Panc1 (cell line): ENCODE results near the gene DGCR2. TPM values are rescaled to one million over a fixed set of nuclear protein-coding genes. Genes with fewer than 3 reads are reported as not detected.

Experiments used
- ATAC-seq: fragments of 200-7000 bp; cut with Tn5 transposase; 2 replicates; pipeline ENCODE4 v1.9.1; 2020; ENCODE audit warnings: mild to moderate bottlenecking, moderate library complexity
- BruUV-seq: library from RNA; stranded (reverse); fragments of 400-500 nt; replicated peaks from 2 replicates; lab custom pipeline; 2021; lab: Mats Ljungman, UMichigan
- CTCF ChIA-PET: fragments of 300-600 bp; sonication (Branson Sonifier 250); formaldehyde crosslinking; loops from one replicate; lab custom pipeline; 2022; ENCODE audit warnings: antibody characterized with exemption; lab: Charles Lee
- POLR2A ChIA-PET: fragments of 300-600 bp; sonication (Branson Sonifier 250); formaldehyde crosslinking; loops from one replicate; lab custom pipeline; 2022; ENCODE audit warnings: antibody characterized with exemption; lab: Charles Lee
- DNase-seq: peaks from one replicate; pipeline ENCODE4 v3.0.0-alpha.2; 2010; ENCODE audit warnings: low read depth, low spot score
- H3K27ac ChIP-seq: 2 replicates; pipeline ENCODE4 v1.5.1; 2011; ENCODE audit warnings: mild to moderate bottlenecking, low read length, inconsistent platforms
- H3K27me3 ChIP-seq: fragments of 200-500 bp; sonication (Bioruptor generic); 2 replicates; pipeline ENCODE4 v1.6.0; 2014; ENCODE audit warnings: low read length, inconsistent platforms; ENCODE audit not compliant: control insufficient read depth, insufficient read depth
- H3K36me3 ChIP-seq: fragments of 200-500 bp; sonication (Bioruptor generic); 2 replicates; pipeline ENCODE4 v1.5.1; 2014; ENCODE audit warnings: inconsistent platforms, mild to moderate bottlenecking, low read length, moderate library complexity; ENCODE audit not compliant: control insufficient read depth, insufficient read depth
- H3K4me1 ChIP-seq: 2 replicates; pipeline ENCODE4 v1.5.1; 2011; ENCODE audit warnings: inconsistent platforms, mild to moderate bottlenecking, low read length, moderate library complexity; ENCODE audit not compliant: control insufficient read depth, insufficient read depth
- H3K4me3 ChIP-seq, 2 experiments: 2 replicates each; pipeline ENCODE4 v1.5.1; 2011 to 2012; ENCODE audit warnings: low read depth in 2 of 2, low read length in 2 of 2, mild to moderate bottlenecking in 2 of 2, inconsistent platforms in 1 of 2, moderate library complexity in 1 of 2
- H3K9me3 ChIP-seq: fragments of 200-500 bp; sonication (Bioruptor generic); 2 replicates; pipeline ENCODE4 v1.5.1; 2014; ENCODE audit warnings: low read depth, mild to moderate bottlenecking, inconsistent platforms, low read length, moderate library complexity; ENCODE audit not compliant: control insufficient read depth, insufficient read depth
- CTCF ChIP-seq: fragments of 450-650 bp; IDR thresholded peaks from 2 replicates; pipeline ENCODE4 v1.5.1; 2017; ENCODE audit warnings: mild to moderate bottlenecking
- POLR2AphosphoS5 ChIP-seq: IDR thresholded peaks from 2 replicates; pipeline ENCODE4 v1.6.1; 2012; ENCODE audit warnings: mild to moderate bottlenecking, low read depth, low read length, moderate library complexity
- SIN3A ChIP-seq: IDR thresholded peaks from 2 replicates; pipeline ENCODE4 v1.6.1; 2012; ENCODE audit warnings: low read depth, mild to moderate bottlenecking, low read length, moderate library complexity, borderline replicate concordance; ENCODE audit not compliant: insufficient read depth
- TCF7L2 ChIP-seq: IDR thresholded peaks from 2 replicates; pipeline ENCODE4 v1.6.1; 2011; ENCODE audit warnings: mild to moderate bottlenecking, low read depth, low read length, inconsistent platforms
- in situ Hi-C: cut with HindIII; loops from 2 replicates; pipeline ENCODE4 v1.10.0; 2016; ENCODE audit warnings: low sequenced_read_pairs, low pct_unique_long_range_greater_than_20kb
- intact Hi-C: fragments of 100-400 bp; cut with micrococcal nuclease; formaldehyde crosslinking; loops from one replicate; pipeline ENCODE4 v1.10.0; 2022; ENCODE audit not compliant: unreplicated experiment
- total RNA-seq: library from RNA; stranded (reverse); gene quantifications from one replicate; pipeline ENCODE4 v1.2.1, GENCODE V29; 2021; ENCODE audit not compliant: unreplicated experiment
- TF ChIP-seq, protein P1 (sequence below), 2 experiments: IDR thresholded peaks; 2 replicates each; pipeline ENCODE4 v1.6.1; 2011 to 2012; ENCODE audit warnings: low read depth in 2 of 2, control low read depth in 1 of 2, low read length in 1 of 2, mild to moderate bottlenecking in 1 of 2, moderate library complexity in 1 of 2; ENCODE audit not compliant: insufficient read depth in 1 of 2

Gene DGCR2
- total RNA-seq, 1 experiment from 2014 or later: 35.1 TPM

DNA sequence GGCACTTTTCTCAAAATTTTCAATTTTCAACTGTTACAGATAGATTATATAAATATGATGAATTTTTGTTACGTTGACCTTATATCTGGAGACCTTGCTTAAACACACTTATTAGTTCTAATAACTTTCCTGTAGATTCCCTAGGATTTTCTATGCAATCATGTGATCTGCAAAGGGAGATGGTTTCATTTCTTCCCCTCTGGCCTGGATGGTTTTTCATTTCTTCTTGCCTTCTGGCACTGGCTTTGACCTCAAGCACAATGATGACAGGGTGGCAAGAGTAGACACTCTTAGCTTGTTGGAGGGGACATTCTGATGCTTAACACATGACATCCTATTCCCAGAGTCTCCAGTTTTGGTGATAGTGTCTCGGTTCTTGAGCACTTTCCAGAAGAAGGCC is 75.9 kb downstream of the DGCR2 start:
- intact Hi-C loops (no loop called here), in situ Hi-C loops (no loop called here)
- no peak overlapping the region for H3K4me3 ChIP-seq
- ChIA-PET POLR2A (no interaction called here), CTCF (no interaction called here)
- H3K9me3 ChIP-seq: no peaks in the 10 kb centered on the region
- TF ChIP-seq, protein P1, sequence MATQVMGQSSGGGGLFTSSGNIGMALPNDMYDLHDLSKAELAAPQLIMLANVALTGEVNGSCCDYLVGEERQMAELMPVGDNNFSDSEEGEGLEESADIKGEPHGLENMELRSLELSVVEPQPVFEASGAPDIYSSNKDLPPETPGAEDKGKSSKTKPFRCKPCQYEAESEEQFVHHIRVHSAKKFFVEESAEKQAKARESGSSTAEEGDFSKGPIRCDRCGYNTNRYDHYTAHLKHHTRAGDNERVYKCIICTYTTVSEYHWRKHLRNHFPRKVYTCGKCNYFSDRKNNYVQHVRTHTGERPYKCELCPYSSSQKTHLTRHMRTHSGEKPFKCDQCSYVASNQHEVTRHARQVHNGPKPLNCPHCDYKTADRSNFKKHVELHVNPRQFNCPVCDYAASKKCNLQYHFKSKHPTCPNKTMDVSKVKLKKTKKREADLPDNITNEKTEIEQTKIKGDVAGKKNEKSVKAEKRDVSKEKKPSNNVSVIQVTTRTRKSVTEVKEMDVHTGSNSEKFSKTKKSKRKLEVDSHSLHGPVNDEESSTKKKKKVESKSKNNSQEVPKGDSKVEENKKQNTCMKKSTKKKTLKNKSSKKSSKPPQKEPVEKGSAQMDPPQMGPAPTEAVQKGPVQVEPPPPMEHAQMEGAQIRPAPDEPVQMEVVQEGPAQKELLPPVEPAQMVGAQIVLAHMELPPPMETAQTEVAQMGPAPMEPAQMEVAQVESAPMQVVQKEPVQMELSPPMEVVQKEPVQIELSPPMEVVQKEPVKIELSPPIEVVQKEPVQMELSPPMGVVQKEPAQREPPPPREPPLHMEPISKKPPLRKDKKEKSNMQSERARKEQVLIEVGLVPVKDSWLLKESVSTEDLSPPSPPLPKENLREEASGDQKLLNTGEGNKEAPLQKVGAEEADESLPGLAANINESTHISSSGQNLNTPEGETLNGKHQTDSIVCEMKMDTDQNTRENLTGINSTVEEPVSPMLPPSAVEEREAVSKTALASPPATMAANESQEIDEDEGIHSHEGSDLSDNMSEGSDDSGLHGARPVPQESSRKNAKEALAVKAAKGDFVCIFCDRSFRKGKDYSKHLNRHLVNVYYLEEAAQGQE (IDR thresholded peaks at IDR 0.05; ENCODE audit: insufficient read depth in 1 of 2, low read depth in 2 of 2, low read length in 1 of 2): no peak
- TF ChIP-seq TCF7L2: no peak
- no peak for TF ChIP-seq CTCF
- no peak for TF ChIP-seq POLR2AphosphoS5
- no peak for TF ChIP-seq SIN3A
- H3K36me3 ChIP-seq: no peaks in the 10 kb centered on the region
- no peak overlapping the region for H3K27ac ChIP-seq
- H3K4me1 ChIP-seq: no peaks in the 10 kb centered on the region
- BruUV-seq: no TSS peak
- ATAC-seq (no peak), DNase-seq (no peak)
- no peaks in the 10 kb centered on the region for H3K27me3 ChIP-seq

GRCh38 chr22:19045094-19045493 is 77.1 kb downstream of the DGCR2 start:
- no peak overlapping the region for H3K27ac ChIP-seq
- intact Hi-C loops (no loop called here), in situ Hi-C loops (no loop called here)
- ATAC-seq (no peak), DNase-seq (no peak)
- TF ChIP-seq, protein P1 (IDR thresholded peaks at IDR 0.05; ENCODE audit: insufficient read depth in 1 of 2, low read depth in 2 of 2, low read length in 1 of 2): no peak
- no peak for TF ChIP-seq CTCF
- TF ChIP-seq TCF7L2: no peak
- no peak for TF ChIP-seq POLR2AphosphoS5
- no peak for TF ChIP-seq SIN3A
- CTCF ChIA-PET: no interaction called here
- H3K4me3 ChIP-seq: no peak overlapping the region
- no peaks in the 10 kb centered on the region for H3K9me3 ChIP-seq
- H3K4me1 ChIP-seq: no peaks in the 10 kb centered on the region
- POLR2A ChIA-PET: no interaction called here
- no TSS peak for BruUV-seq
- no peaks in the 10 kb centered on the region for H3K27me3 ChIP-seq
- no peaks in the 10 kb centered on the region for H3K36me3 ChIP-seq
